ENCODE results near the gene SYTL3. TPM values are rescaled to one million over a fixed set of nuclear protein-coding genes. Genes with fewer than 3 reads are reported as not detected.

SYTL3 gene
- total RNA-seq, 1 experiment from 2014 or later = 0.09 TPM

GRCh38 chr6:158625881-158626305, 24.0 kb upstream of the SYTL3 start:
- Histone ChIP-seq H3K27ac (ENCODE audit: insufficient read length, low read depth, low read length) (no peak overlapping the region), H3K9me3 (ENCODE audit: control insufficient read depth, low read depth, low read length) (no peaks in the 10 kb centered on the region)

More at GRCh38 chr6:158625881-158626305, 24.0 kb upstream of the SYTL3 start:
- H3K18ac ChIP-seq (ENCODE audit: insufficient read length, low read depth, low read length) = no peak overlapping the region
- H3K4me1 ChIP-seq (ENCODE audit: insufficient read depth, low read length) = no peaks in the 10 kb centered on the region
- no peak overlapping the region for H2BK20ac ChIP-seq (ENCODE audit: low read depth, low read length, poor library complexity, severe bottlenecking)
- no peak overlapping the region for H3K4ac ChIP-seq (ENCODE audit: low read depth, low read length)
- H2BK15ac ChIP-seq (ENCODE audit: low read depth, low read length) = no peak overlapping the region
- no CpG with 5 or more reads among the region's 15 CpGs for WGBS (ENCODE audit: extremely low coverage, insufficient read length, low lambda C conversion rate)
- H4K8ac ChIP-seq (replicated peaks; ENCODE audit: insufficient read length, low read depth, low read length) = no peak overlapping the region
- H3K9ac ChIP-seq (ENCODE audit: extremely low read depth, insufficient read length, low read length) = no peak overlapping the region
- no peak overlapping the region for H4K91ac ChIP-seq (ENCODE audit: insufficient read length, low read depth, low read length)
- no peak for TF ChIP-seq CTCF (conservative IDR thresholded peaks at IDR 0.05)
- H3K27me3 Mint-ChIP-seq (ENCODE audit: low read depth) = no peaks in the 10 kb centered on the region
- no peaks in the 10 kb centered on the region for H3K79me2 ChIP-seq (ENCODE audit: insufficient read depth, low read length)
- no peak overlapping the region for H2BK5ac ChIP-seq (ENCODE audit: insufficient read length, low read length)
- no peak for DNase-seq
- H3K23me2 ChIP-seq (ENCODE audit: insufficient read length, low read depth, low read length, poor library complexity, severe bottlenecking) = no peaks in the 10 kb centered on the region
- H2AFZ ChIP-seq (ENCODE audit: low read length) = no peak overlapping the region
- peaks cover 16 to 66% (median 50%) of the 10 kb centered on the region in 3 experiments; a peak in 6 of 7 replicates for H3K36me3 Mint-ChIP-seq (ENCODE audit: insufficient read depth in 1 of 3, low read depth in 3 of 3)
- no peaks in the 10 kb centered on the region for H4K20me1 ChIP-seq (ENCODE audit: control insufficient read depth, insufficient read depth, insufficient read length)
- H3K14ac ChIP-seq (ENCODE audit: insufficient read depth, low read length) = no peak overlapping the region
- H3K4me3 Mint-ChIP-seq = no peak overlapping the region
- no peak overlapping the region for H3K23ac ChIP-seq (ENCODE audit: insufficient read length, low read depth, low read length)
- no peak overlapping the region for H3T11ph ChIP-seq (ENCODE audit: low read length)
- H3K4me2 ChIP-seq (ENCODE audit: insufficient read depth, insufficient read length, low read length) = no peak overlapping the region
- no peak overlapping the region for H3K56ac ChIP-seq (ENCODE audit: insufficient read length, low read depth, low read length)
- H3K4me1 Mint-ChIP-seq = peaks cover 15 to 18% of the 10 kb centered on the region in 2 experiments
- no peaks in the 10 kb centered on the region for H3K27me3 ChIP-seq (ENCODE audit: insufficient read depth, low read length)
- no peaks in the 10 kb centered on the region for H3K9me3 Mint-ChIP-seq
- peak overlapping the region in 2 of 3 experiments; percentile 17 to 73; a peak in 2 of 7 replicates for H3K27ac Mint-ChIP-seq
- no peak overlapping the region for H2BK12ac ChIP-seq (ENCODE audit: insufficient read length, low read depth, low read length)
- no peaks in the 10 kb centered on the region for H3K79me1 ChIP-seq (ENCODE audit: insufficient read depth, low read depth, low read length, poor library complexity, severe bottlenecking)
- H4K5ac ChIP-seq (ENCODE audit: insufficient read length, low read depth, low read length) = no peak overlapping the region
- no peak overlapping the region for H2BK120ac ChIP-seq (ENCODE audit: low read depth, low read length, poor library complexity, severe bottlenecking)
- H2AK5ac ChIP-seq (ENCODE audit: insufficient read length, low read length) = no peak overlapping the region

Measured in H9 (cell line).